Measurements from ENCODE around the gene BTBD18.

- TF ChIP-seq, protein P1, sequence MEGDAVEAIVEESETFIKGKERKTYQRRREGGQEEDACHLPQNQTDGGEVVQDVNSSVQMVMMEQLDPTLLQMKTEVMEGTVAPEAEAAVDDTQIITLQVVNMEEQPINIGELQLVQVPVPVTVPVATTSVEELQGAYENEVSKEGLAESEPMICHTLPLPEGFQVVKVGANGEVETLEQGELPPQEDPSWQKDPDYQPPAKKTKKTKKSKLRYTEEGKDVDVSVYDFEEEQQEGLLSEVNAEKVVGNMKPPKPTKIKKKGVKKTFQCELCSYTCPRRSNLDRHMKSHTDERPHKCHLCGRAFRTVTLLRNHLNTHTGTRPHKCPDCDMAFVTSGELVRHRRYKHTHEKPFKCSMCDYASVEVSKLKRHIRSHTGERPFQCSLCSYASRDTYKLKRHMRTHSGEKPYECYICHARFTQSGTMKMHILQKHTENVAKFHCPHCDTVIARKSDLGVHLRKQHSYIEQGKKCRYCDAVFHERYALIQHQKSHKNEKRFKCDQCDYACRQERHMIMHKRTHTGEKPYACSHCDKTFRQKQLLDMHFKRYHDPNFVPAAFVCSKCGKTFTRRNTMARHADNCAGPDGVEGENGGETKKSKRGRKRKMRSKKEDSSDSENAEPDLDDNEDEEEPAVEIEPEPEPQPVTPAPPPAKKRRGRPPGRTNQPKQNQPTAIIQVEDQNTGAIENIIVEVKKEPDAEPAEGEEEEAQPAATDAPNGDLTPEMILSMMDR (IDR thresholded peaks at IDR 0.05) = no peak
- no peak for TF ChIP-seq POLR2A (IDR thresholded peaks at IDR 0.05)
Observed at GRCh38 chr11:57791321-57792059, 39.9 kb upstream of the BTBD18 start.
